WTC11 (cell line): ENCODE results near the gene PHLDA3. TPM values are rescaled to one million over a fixed set of nuclear protein-coding genes. Genes with fewer than 3 reads are reported as not detected.
A peak's percentile ranks its signal among the peaks of the same experiment; 100 is the strongest.

Source experiments
- ATAC-seq: fragments of 200-7000 bp; cut with Tn5 transposase; 2 replicates; pipeline ENCODE4 v1.10.0; 2021; ENCODE audit warnings: mild to moderate bottlenecking, moderate library complexity
- CTCF ChIA-PET: fragments of 300-600 bp; sonication (Branson Sonifier 250); formaldehyde crosslinking; loops from one replicate; lab custom pipeline; 2021; ENCODE audit warnings: antibody characterized with exemption; lab: Charles Lee
- POLR2A ChIA-PET: fragments of 350-600 bp; sonication (Branson Sonifier 250); formaldehyde crosslinking; loops from one replicate; lab custom pipeline; 2021; ENCODE audit warnings: antibody characterized with exemption; lab: Charles Lee
- DNase-seq: peaks from one replicate; pipeline ENCODE4 v3.0.0; 2021; ENCODE audit warnings: low spot score
- H3K27ac Mint-ChIP-seq: 2 replicates; pipeline ENCODE4 v1.8.0; 2021; ENCODE audit warnings: mixed read lengths
- H3K27me3 Mint-ChIP-seq: 2 replicates; pipeline ENCODE4 v1.8.0; 2021; ENCODE audit warnings: low read depth, mild to moderate bottlenecking, moderate library complexity, mixed read lengths
- H3K36me3 Mint-ChIP-seq: 2 replicates; pipeline ENCODE4 v1.8.0; 2021; ENCODE audit warnings: mixed read lengths
- H3K4me1 Mint-ChIP-seq: 2 replicates; pipeline ENCODE4 v1.8.0; 2022; ENCODE audit warnings: mixed read lengths
- H3K4me3 Mint-ChIP-seq: 2 replicates; pipeline ENCODE4 v1.8.0; 2021; ENCODE audit warnings: mild to moderate bottlenecking, moderate library complexity, mixed read lengths
- H3K9me3 Mint-ChIP-seq: 2 replicates; pipeline ENCODE4 v1.8.0; 2021; ENCODE audit warnings: mixed read lengths
- CTCF ChIP-seq: fragments of 200-600 bp; IDR thresholded peaks from 2 replicates; pipeline ENCODE4 v1.8.0; 2022; ENCODE audit warnings: antibody characterized with exemption
- FOXJ3 ChIP-seq: sonication (generic); formaldehyde crosslinking; IDR thresholded peaks from 2 replicates; pipeline ENCODE4 v1.9.0; 2021; ENCODE audit warnings: missing genetic modification reagents, mild to moderate bottlenecking, borderline replicate concordance
- JAZF1 ChIP-seq: fragments of 250-450 bp; sonication (Bioruptor Pico); IDR thresholded peaks from 2 replicates; pipeline ENCODE4 v1.9.0; 2021; ENCODE audit warnings: moderate library complexity, mild to moderate bottlenecking, inconsistent platforms
- MXD4 ChIP-seq: fragments of 250-450 bp; sonication (Bioruptor Pico); IDR thresholded peaks from 2 replicates; pipeline ENCODE4 v1.8.0; 2021; ENCODE audit warnings: mild to moderate bottlenecking, moderate library complexity, borderline replicate concordance
- MYBL2 ChIP-seq: sonication (generic); formaldehyde crosslinking; IDR thresholded peaks from 2 replicates; pipeline ENCODE4 v1.8.1; 2023; ENCODE audit warnings: mild to moderate bottlenecking, moderate library complexity, missing genetic modification reagents
- SMAD3 ChIP-seq: sonication (generic); formaldehyde crosslinking; IDR thresholded peaks from 2 replicates; pipeline ENCODE4 v1.8.0; 2022; ENCODE audit warnings: missing genetic modification reagents, mild to moderate bottlenecking, borderline replicate concordance
- SMAD4 ChIP-seq: sonication (generic); formaldehyde crosslinking; IDR thresholded peaks from 2 replicates; pipeline ENCODE4 v1.8.0; 2022; ENCODE audit warnings: mild to moderate bottlenecking, missing genetic modification reagents
- SOX15 ChIP-seq: fragments of 250-450 bp; sonication (Bioruptor Pico); IDR thresholded peaks from 2 replicates; pipeline ENCODE4 v1.9.0; 2021; ENCODE audit warnings: mild to moderate bottlenecking
- SP1 ChIP-seq: sonication (generic); formaldehyde crosslinking; conservative IDR thresholded peaks from 2 replicates; pipeline ENCODE4 v1.8.1; 2022; ENCODE audit warnings: missing genetic modification reagents
- ZNF396 ChIP-seq: fragments of 250-450 bp; sonication (Bioruptor Pico); IDR thresholded peaks from 2 replicates; pipeline ENCODE4 v1.8.0; 2021; ENCODE audit warnings: mild to moderate bottlenecking, moderate library complexity, borderline replicate concordance
- ZNF425 ChIP-seq: fragments of 250-450 bp; sonication (Bioruptor Pico); conservative IDR thresholded peaks from 2 replicates; pipeline ENCODE4 v1.9.0; 2021; ENCODE audit warnings: mild to moderate bottlenecking
- ZNF512 ChIP-seq: sonication (generic); formaldehyde crosslinking; IDR thresholded peaks from 2 replicates; pipeline ENCODE4 v1.8.1; 2022; ENCODE audit warnings: missing genetic modification reagents, borderline replicate concordance
- total RNA-seq: library from RNA; stranded (reverse); gene quantifications from 3 replicates; pipeline ENCODE4 v1.2.3, GENCODE V29; 2021
- TF ChIP-seq, protein P1 (sequence below): sonication (generic); formaldehyde crosslinking; IDR thresholded peaks from 2 replicates; pipeline ENCODE4 v1.8.0; 2022; ENCODE audit warnings: mild to moderate bottlenecking, missing genetic modification reagents
- TF ChIP-seq, protein P2 (sequence below): sonication (generic); formaldehyde crosslinking; IDR thresholded peaks from 2 replicates; pipeline ENCODE4 v1.8.0; 2023; ENCODE audit warnings: missing genetic modification reagents
- TF ChIP-seq, protein P3 (sequence below): fragments of 250-450 bp; sonication (Bioruptor Pico); IDR thresholded peaks from 2 replicates; pipeline ENCODE4 v1.9.0; 2021; ENCODE audit warnings: moderate library complexity, mild to moderate bottlenecking, inconsistent platforms, borderline replicate concordance

The PHLDA3 gene
- total RNA-seq, 1 experiment from 2014 or later: 95.1 TPM

- Mint-ChIP-seq H3K4me1 (peaks cover 35% of the 10 kb centered on the region), H3K27ac (no peak overlapping the region), H3K27me3 (peaks cover 19% of the 10 kb centered on the region)
- TF ChIP-seq SMAD3 (CRISPR knock-in tag): no peak
- TF ChIP-seq ZNF396 (CRISPR knock-in tag): no peak
- no peak for TF ChIP-seq ZNF512 (CRISPR knock-in tag)
- TF ChIP-seq, protein P1, sequence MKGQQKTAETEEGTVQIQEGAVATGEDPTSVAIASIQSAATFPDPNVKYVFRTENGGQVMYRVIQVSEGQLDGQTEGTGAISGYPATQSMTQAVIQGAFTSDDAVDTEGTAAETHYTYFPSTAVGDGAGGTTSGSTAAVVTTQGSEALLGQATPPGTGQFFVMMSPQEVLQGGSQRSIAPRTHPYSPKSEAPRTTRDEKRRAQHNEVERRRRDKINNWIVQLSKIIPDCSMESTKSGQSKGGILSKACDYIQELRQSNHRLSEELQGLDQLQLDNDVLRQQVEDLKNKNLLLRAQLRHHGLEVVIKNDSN: no peak
- TF ChIP-seq CTCF: no peak
- TF ChIP-seq MYBL2 (CRISPR knock-in tag): no peak
- no peak for TF ChIP-seq SMAD4
- TF ChIP-seq, protein P2, sequence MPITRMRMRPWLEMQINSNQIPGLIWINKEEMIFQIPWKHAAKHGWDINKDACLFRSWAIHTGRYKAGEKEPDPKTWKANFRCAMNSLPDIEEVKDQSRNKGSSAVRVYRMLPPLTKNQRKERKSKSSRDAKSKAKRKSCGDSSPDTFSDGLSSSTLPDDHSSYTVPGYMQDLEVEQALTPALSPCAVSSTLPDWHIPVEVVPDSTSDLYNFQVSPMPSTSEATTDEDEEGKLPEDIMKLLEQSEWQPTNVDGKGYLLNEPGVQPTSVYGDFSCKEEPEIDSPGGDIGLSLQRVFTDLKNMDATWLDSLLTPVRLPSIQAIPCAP: no peak
- no peak for TF ChIP-seq ZNF425
- TF ChIP-seq, all 79 proteins: peak for 0
- no peaks in the 10 kb centered on the region for H3K9me3 Mint-ChIP-seq
- DNase-seq (no peak), ATAC-seq (no peak)
- H3K36me3 Mint-ChIP-seq: peaks cover 23% of the 10 kb centered on the region
- H3K4me3 Mint-ChIP-seq: peak overlapping the region; percentile 90; the same call in 1 of the 2 replicates
- CTCF ChIA-PET: interaction anchor here (0.8 to 6.8 kb wide), 5 partner anchors 16 to 47 kb away, joined by 3 to 69 read pairs (median 3); no protein-coding TSS in a partner anchor
- POLR2A ChIA-PET: interaction anchor here (1.1 kb wide), 2 partner anchors 15 to 18 kb away, joined by 3 read pairs; no protein-coding TSS in a partner anchor
Measured at GRCh38 chr1:201465698-201466290, 3.2 kb downstream of the PHLDA3 start.

GRCh38 chr1:201463071-201463552 lies 5.9 kb downstream of the PHLDA3 start:
- H3K4me3 Mint-ChIP-seq: no peak overlapping the region

GRCh38 chr1:201461645-201462441 lies 7.1 kb downstream of the PHLDA3 start:
- H3K9me3 Mint-ChIP-seq: no peaks in the 10 kb centered on the region
- H3K27me3 Mint-ChIP-seq: no peaks in the 10 kb centered on the region
- TF ChIP-seq, protein P3, sequence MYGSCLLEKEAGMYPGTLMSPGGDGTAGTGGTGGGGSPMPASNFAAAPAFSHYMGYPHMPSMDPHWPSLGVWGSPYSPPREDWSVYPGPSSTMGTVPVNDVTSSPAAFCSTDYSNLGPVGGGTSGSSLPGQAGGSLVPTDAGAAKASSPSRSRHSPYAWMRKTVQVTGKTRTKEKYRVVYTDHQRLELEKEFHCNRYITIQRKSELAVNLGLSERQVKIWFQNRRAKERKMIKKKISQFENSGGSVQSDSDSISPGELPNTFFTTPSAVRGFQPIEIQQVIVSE (CRISPR knock-in tag): 0 out of 2 replicates have a peak, but pooled peaks have one; percentile 7
- TF ChIP-seq JAZF1: no peak
- peaks cover 18% of the 10 kb centered on the region for H3K36me3 Mint-ChIP-seq
- peak overlapping the region; percentile 34 for H3K27ac Mint-ChIP-seq
- ChIA-PET POLR2A (no interaction called here), CTCF (interaction anchor here (1.1 to 6.8 kb wide), 9 partner anchors 10 to 85 kb away, joined by 3 to 69 read pairs (median 11); no protein-coding TSS in a partner anchor)
- H3K4me1 Mint-ChIP-seq: peaks cover 31% of the 10 kb centered on the region
- H3K4me3 Mint-ChIP-seq: no peak overlapping the region
- DNase-seq (no peak), ATAC-seq (no peak; the same call in 1 of the 2 replicates)

More at GRCh38 chr1:201463071-201463552, 5.9 kb downstream of the PHLDA3 start:
- ChIA-PET POLR2A (interaction anchor here (0.7 kb wide), 1 partner anchor 9 kb away, joined by 3 read pairs; no protein-coding TSS in a partner anchor), CTCF (interaction anchor here (0.5 to 6.8 kb wide), 10 partner anchors 10 to 651 kb away, joined by 3 to 69 read pairs (median 8); no protein-coding TSS in a partner anchor)
- Mint-ChIP-seq H3K9me3 (no peaks in the 10 kb centered on the region), H3K36me3 (peaks cover 23% of the 10 kb centered on the region), H3K27ac (0 out of 2 replicates have a peak overlapping the region, but pooled peaks have one; percentile 5), H3K27me3 (peaks cover 4% of the 10 kb centered on the region; the same call in 1 of the 2 replicates), H3K4me1 (peaks cover 26% of the 10 kb centered on the region)
- peak; percentile 83 for ATAC-seq
- DNase-seq: no peak
- TF ChIP-seq FOXJ3 (no peak), MXD4 (CRISPR knock-in tag) (no peak), SOX15 (no peak), SP1 (CRISPR knock-in tag) (no peak)
